Effector memory CD4-positive, alpha-beta T cell (primary cell): ENCODE results near the gene HPCAL1.

Source experiments
- DNase-seq, 3 donors: peaks; one replicate each; pipeline ENCODE4 v3.0.0-alpha.2; 2020
- H3K27ac ChIP-seq: 2 replicates; pipeline ENCODE4 v1.7.0; 2013; ENCODE audit warnings: mild to moderate bottlenecking, low read length, moderate library complexity; ENCODE audit not compliant: insufficient read depth, poor library complexity, severe bottlenecking
- H3K27me3 ChIP-seq: replicated peaks from 2 replicates; pipeline ENCODE4 v1.7.0; 2013; ENCODE audit warnings: mild to moderate bottlenecking, low read length; ENCODE audit not compliant: insufficient read depth, control insufficient read depth, poor library complexity, severe bottlenecking
- H3K36me3 ChIP-seq: 2 replicates; pipeline ENCODE4 v1.7.0; 2013; ENCODE audit warnings: mild to moderate bottlenecking, low read length, moderate library complexity; ENCODE audit not compliant: control insufficient read depth, insufficient read depth
- H3K4me1 ChIP-seq: 2 replicates; pipeline ENCODE4 v1.7.0; 2013; ENCODE audit warnings: low read length, mild to moderate bottlenecking; ENCODE audit not compliant: control insufficient read depth, insufficient read depth, poor library complexity, severe bottlenecking
- H3K4me3 ChIP-seq: 2 replicates; pipeline ENCODE4 v1.7.0; 2013; ENCODE audit warnings: low read length, low read depth, mild to moderate bottlenecking; ENCODE audit not compliant: insufficient read depth, poor library complexity, severe bottlenecking
- H3K9me3 ChIP-seq: 2 replicates; pipeline ENCODE4 v1.7.0; 2013; ENCODE audit warnings: mild to moderate bottlenecking, low read length, moderate library complexity; ENCODE audit not compliant: control insufficient read depth

The HPCAL1 gene

DNA sequence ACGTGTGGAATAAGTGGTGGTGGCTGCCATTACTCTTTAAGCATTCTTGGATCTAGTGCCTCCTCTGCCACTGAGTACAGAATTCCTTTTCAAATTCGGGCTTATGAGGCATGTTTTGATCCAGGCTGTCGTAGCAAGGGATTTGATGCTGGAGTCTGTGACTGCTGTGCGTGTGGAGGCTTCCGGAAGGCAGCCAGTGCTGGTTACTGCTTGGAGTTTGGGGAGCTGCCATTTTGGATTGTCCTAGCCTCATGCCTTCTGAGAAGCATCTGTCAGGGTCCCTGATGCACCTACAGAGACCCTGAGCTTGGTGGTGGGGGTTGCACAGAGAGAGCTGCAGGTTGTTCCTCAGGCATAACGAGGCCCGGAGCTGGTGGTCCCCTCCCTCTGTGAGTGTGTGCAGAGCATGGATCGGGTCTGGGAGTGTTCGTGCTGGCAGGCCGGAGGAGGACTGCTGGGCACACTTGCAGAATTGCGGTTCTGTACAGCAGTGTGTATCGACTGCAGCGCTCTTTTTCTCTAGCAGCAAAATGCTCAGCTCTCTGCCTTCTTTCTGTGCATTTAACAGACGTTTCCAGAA, 7.7 kb downstream of the HPCAL1 start:
- Histone ChIP-seq H3K4me3 (no peak overlapping the region), H3K27me3 (no peaks in the 10 kb centered on the region), H3K9me3 (no peaks in the 10 kb centered on the region), H3K27ac (no peak overlapping the region), H3K4me1 (peaks cover 26% of the 10 kb centered on the region), H3K36me3 (no peaks in the 10 kb centered on the region)
- DNase-seq: no peak

- no peak overlapping the region for H3K27ac ChIP-seq
- H3K4me1 ChIP-seq: peaks cover 12% of the 10 kb centered on the region
- H3K27me3 ChIP-seq: no peaks in the 10 kb centered on the region
- no peaks in the 10 kb centered on the region for H3K36me3 ChIP-seq
- no peaks in the 10 kb centered on the region for H3K9me3 ChIP-seq
- no peak overlapping the region for H3K4me3 ChIP-seq
- DNase-seq: no peak
Measured at GRCh38 chr2:10311736-10312135, 9.0 kb downstream of the HPCAL1 start.

- H3K9me3 ChIP-seq: no peaks in the 10 kb centered on the region
- no peak overlapping the region for H3K27ac ChIP-seq
- DNase-seq: no peak
- no peaks in the 10 kb centered on the region for H3K27me3 ChIP-seq
- H3K4me3 ChIP-seq: no peak overlapping the region
- H3K36me3 ChIP-seq: no peaks in the 10 kb centered on the region
- H3K4me1 ChIP-seq: peaks cover 5% of the 10 kb centered on the region
Measured at GRCh38 chr2:10312437-10312957, 9.8 kb downstream of the HPCAL1 start.

- no peaks in the 10 kb centered on the region for H3K9me3 ChIP-seq
- H3K4me3 ChIP-seq: no peak overlapping the region
- H3K27ac ChIP-seq: no peak overlapping the region
- no peaks in the 10 kb centered on the region for H3K36me3 ChIP-seq
- no peaks in the 10 kb centered on the region for H3K27me3 ChIP-seq
- no peak for DNase-seq
- H3K4me1 ChIP-seq: no peaks in the 10 kb centered on the region
Measured at GRCh38 chr2:10316336-10316735, 13.6 kb downstream of the HPCAL1 start.

GRCh38 chr2:10316860-10317259, 14.2 kb downstream of the HPCAL1 start:
- Histone ChIP-seq H3K9me3 (no peaks in the 10 kb centered on the region), H3K4me1 (no peaks in the 10 kb centered on the region), H3K36me3 (no peaks in the 10 kb centered on the region), H3K27me3 (no peaks in the 10 kb centered on the region), H3K27ac (no peak overlapping the region), H3K4me3 (no peak overlapping the region)
- DNase-seq: no peak

DNA sequence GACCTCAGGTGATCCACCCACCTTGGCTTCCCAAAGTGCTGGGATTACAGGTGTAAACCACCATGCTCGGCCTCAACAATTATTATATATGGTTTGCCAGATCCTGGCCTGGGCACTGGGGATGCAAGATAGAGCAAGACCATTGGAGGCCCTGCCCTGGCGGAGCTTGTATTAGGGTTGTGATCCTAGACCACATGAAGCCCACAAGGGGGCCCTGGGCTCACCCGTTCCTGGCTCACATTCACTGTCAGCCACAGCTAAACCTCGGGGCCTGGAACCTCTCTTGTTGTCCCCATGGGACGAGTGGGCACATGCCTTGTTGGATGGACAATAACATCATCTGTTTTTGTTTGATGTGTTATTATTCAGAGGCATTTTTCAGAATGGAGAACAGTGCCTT, 14.9 kb downstream of the HPCAL1 start:
- no peak for DNase-seq
- H3K4me1 ChIP-seq: no peaks in the 10 kb centered on the region

GRCh38 chr2:10318345-10318744, 15.6 kb downstream of the HPCAL1 start:
- H3K4me1 ChIP-seq: no peaks in the 10 kb centered on the region
- no peak for DNase-seq
- no peak overlapping the region for H3K27ac ChIP-seq

More for the DNA sequence above, 14.9 kb downstream of the HPCAL1 start:
- Histone ChIP-seq H3K4me3 (no peak overlapping the region), H3K27ac (no peak overlapping the region), H3K27me3 (no peaks in the 10 kb centered on the region), H3K9me3 (no peaks in the 10 kb centered on the region), H3K36me3 (no peaks in the 10 kb centered on the region)

GRCh38 chr2:10319892-10320574, 17.3 kb downstream of the HPCAL1 start:
- no peak for DNase-seq
- Histone ChIP-seq H3K27ac (no peak overlapping the region), H3K27me3 (no peaks in the 10 kb centered on the region), H3K9me3 (no peaks in the 10 kb centered on the region), H3K4me3 (no peak overlapping the region), H3K36me3 (no peaks in the 10 kb centered on the region), H3K4me1 (no peaks in the 10 kb centered on the region)

More at GRCh38 chr2:10318345-10318744, 15.6 kb downstream of the HPCAL1 start:
- no peaks in the 10 kb centered on the region for H3K9me3 ChIP-seq
- H3K4me3 ChIP-seq: no peak overlapping the region
- no peaks in the 10 kb centered on the region for H3K36me3 ChIP-seq
- no peaks in the 10 kb centered on the region for H3K27me3 ChIP-seq

DNA sequence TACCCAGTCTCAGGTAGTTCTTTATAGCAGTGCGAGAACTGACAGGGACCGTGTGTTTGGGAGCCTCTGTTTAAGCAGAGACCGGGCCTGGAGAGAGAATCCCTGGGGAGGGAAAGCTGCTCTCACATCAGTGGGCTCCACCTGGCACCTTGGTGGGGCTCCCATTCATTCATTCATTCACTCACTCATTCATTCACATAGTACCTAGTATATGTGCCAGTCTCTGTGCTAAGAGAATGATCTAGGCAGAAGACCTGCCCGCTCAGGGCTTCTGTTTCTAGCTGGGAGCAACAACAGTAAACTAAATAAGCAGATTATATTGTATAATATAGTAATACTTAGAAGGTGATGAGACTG, 17.8 kb downstream of the HPCAL1 start:
- Histone ChIP-seq H3K27me3 (no peaks in the 10 kb centered on the region), H3K36me3 (no peaks in the 10 kb centered on the region), H3K9me3 (no peaks in the 10 kb centered on the region), H3K27ac (no peak overlapping the region), H3K4me3 (no peak overlapping the region), H3K4me1 (peaks cover 3% of the 10 kb centered on the region)
- DNase-seq: no peak

DNA sequence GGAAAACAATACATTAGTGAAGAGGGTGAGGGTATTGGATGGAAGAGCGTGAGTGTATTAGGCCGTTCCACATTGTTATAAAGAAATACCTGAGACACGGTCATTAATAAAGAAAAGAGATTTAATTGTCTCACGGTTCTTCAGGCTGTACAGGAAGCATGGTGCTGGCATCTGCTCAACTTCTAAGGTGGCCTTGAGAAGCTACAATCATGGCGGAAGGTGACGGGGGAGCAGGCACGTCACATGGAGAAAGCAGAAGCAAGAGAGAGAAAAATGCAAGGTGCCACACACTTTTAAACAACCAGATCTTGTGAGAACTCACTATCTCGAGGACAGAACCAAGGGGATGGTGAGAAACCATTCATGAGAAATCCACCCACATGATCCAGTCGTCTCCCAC, 18.2 kb downstream of the HPCAL1 start:
- Histone ChIP-seq H3K9me3 (no peaks in the 10 kb centered on the region), H3K4me1 (peaks cover 3% of the 10 kb centered on the region), H3K36me3 (no peaks in the 10 kb centered on the region), H3K4me3 (no peak overlapping the region), H3K27ac (no peak overlapping the region), H3K27me3 (no peaks in the 10 kb centered on the region)
- DNase-seq: no peak
